ENCODE measurements around the gene MAOA. TPM values are rescaled to one million over a fixed set of nuclear protein-coding genes. Genes with fewer than 3 reads are reported as not detected.
"Not testable (repeated sequence)": the region's sequence is repeated elsewhere in the genome, so short reads cannot be mapped to it uniquely, and the experiment has no call there.

MAOA gene
- total RNA-seq, 2 experiments from 2014 or later, result 0.21 to 0.60 TPM

- no peak for DNase-seq
- Mint-ChIP-seq H3K4me1 (no peaks in the 10 kb centered on the region), H3K27ac (no peak overlapping the region), H3K36me3 (no peaks in the 10 kb centered on the region), H3K27me3 (no peaks in the 10 kb centered on the region), H3K9me3 (no peaks in the 10 kb centered on the region), H3K4me3 (no peak overlapping the region)
These were observed 62.9 kb downstream of the MAOA start for GRCh38 chrX:43718956-43719355.

- no peak overlapping the region for H3K4me3 Mint-ChIP-seq
- H3K27me3 Mint-ChIP-seq, result no peaks in the 10 kb centered on the region
- no peaks in the 10 kb centered on the region for H3K36me3 Mint-ChIP-seq
- no peak overlapping the region for H3K27ac Mint-ChIP-seq
- no peak for DNase-seq
- H3K4me1 Mint-ChIP-seq, result no peaks in the 10 kb centered on the region
- no peaks in the 10 kb centered on the region for H3K9me3 Mint-ChIP-seq
These were observed 64.0 kb downstream of the MAOA start for GRCh38 chrX:43720082-43720481.

- no peak for DNase-seq
- H3K9me3 Mint-ChIP-seq, result no peaks in the 10 kb centered on the region
- no peak overlapping the region for H3K27ac Mint-ChIP-seq
- no peak overlapping the region for H3K4me3 Mint-ChIP-seq
- no peaks in the 10 kb centered on the region for H3K4me1 Mint-ChIP-seq
- no peaks in the 10 kb centered on the region for H3K36me3 Mint-ChIP-seq
- H3K27me3 Mint-ChIP-seq, result no peaks in the 10 kb centered on the region
These were observed 64.9 kb downstream of the MAOA start for GRCh38 chrX:43720961-43721360.

- H3K27me3 Mint-ChIP-seq, result not testable (repeated sequence)
These were observed 69.1 kb downstream of the MAOA start for GRCh38 chrX:43725227-43725626.

GRCh38 chrX:43727254-43727653 is 71.2 kb downstream of the MAOA start:
- H3K27me3 Mint-ChIP-seq, DNase-seq: not testable (repeated sequence)

More at GRCh38 chrX:43725227-43725626, 69.1 kb downstream of the MAOA start:
- not testable (repeated sequence) for H3K4me3 Mint-ChIP-seq, H3K36me3 Mint-ChIP-seq, H3K27ac Mint-ChIP-seq, H3K9me3 Mint-ChIP-seq, DNase-seq, H3K4me1 Mint-ChIP-seq

GRCh38 chrX:43728002-43728401 is 71.9 kb downstream of the MAOA start:
- Mint-ChIP-seq H3K27ac (no peak overlapping the region), H3K36me3 (no peaks in the 10 kb centered on the region), H3K27me3 (no peaks in the 10 kb centered on the region), H3K9me3 (no peaks in the 10 kb centered on the region), H3K4me1 (peaks cover 4% of the 10 kb centered on the region), H3K4me3 (no peak overlapping the region)
- DNase-seq, result no peak

More at GRCh38 chrX:43727254-43727653, 71.2 kb downstream of the MAOA start:
- H3K4me3 Mint-ChIP-seq, H3K9me3 Mint-ChIP-seq, H3K36me3 Mint-ChIP-seq, H3K27ac Mint-ChIP-seq, H3K4me1 Mint-ChIP-seq: not testable (repeated sequence)

- H3K4me3 Mint-ChIP-seq, result no peak overlapping the region
- no peak for DNase-seq
- H3K9me3 Mint-ChIP-seq, result no peaks in the 10 kb centered on the region
- no peak overlapping the region for H3K27ac Mint-ChIP-seq
- H3K36me3 Mint-ChIP-seq, result no peaks in the 10 kb centered on the region
- no peaks in the 10 kb centered on the region for H3K27me3 Mint-ChIP-seq
- H3K4me1 Mint-ChIP-seq, result peaks cover 4% of the 10 kb centered on the region
These were observed 72.9 kb downstream of the MAOA start for GRCh38 chrX:43728966-43729365.

GRCh38 chrX:43731086-43731485 is 75.0 kb downstream of the MAOA start:
- no peak for DNase-seq
- no peaks in the 10 kb centered on the region for H3K36me3 Mint-ChIP-seq
- no peak overlapping the region for H3K4me3 Mint-ChIP-seq
- no peaks in the 10 kb centered on the region for H3K9me3 Mint-ChIP-seq
- no peak overlapping the region for H3K27ac Mint-ChIP-seq
- H3K4me1 Mint-ChIP-seq, result peaks cover 4% of the 10 kb centered on the region
- no peaks in the 10 kb centered on the region for H3K27me3 Mint-ChIP-seq

- Mint-ChIP-seq H3K4me1 (no peaks in the 10 kb centered on the region), H3K4me3 (no peak overlapping the region), H3K27ac (no peak overlapping the region), H3K9me3 (no peaks in the 10 kb centered on the region), H3K27me3 (no peaks in the 10 kb centered on the region), H3K36me3 (no peaks in the 10 kb centered on the region)
- no peak for DNase-seq
These were observed 77.6 kb downstream of the MAOA start for GRCh38 chrX:43733699-43734098.

- Mint-ChIP-seq H3K9me3 (no peaks in the 10 kb centered on the region), H3K27ac (no peak overlapping the region), H3K27me3 (no peaks in the 10 kb centered on the region), H3K4me3 (no peak overlapping the region), H3K4me1 (no peaks in the 10 kb centered on the region), H3K36me3 (no peaks in the 10 kb centered on the region)
- DNase-seq, result no peak
These were observed 78.3 kb downstream of the MAOA start for GRCh38 chrX:43734444-43734843.

- no peak for DNase-seq
- Mint-ChIP-seq H3K36me3 (no peaks in the 10 kb centered on the region), H3K4me1 (no peaks in the 10 kb centered on the region), H3K27ac (no peak overlapping the region), H3K27me3 (no peaks in the 10 kb centered on the region), H3K9me3 (no peaks in the 10 kb centered on the region), H3K4me3 (no peak overlapping the region)
These were observed 79.4 kb downstream of the MAOA start for GRCh38 chrX:43735534-43735933.

- Mint-ChIP-seq H3K27ac (no peak overlapping the region), H3K9me3 (no peaks in the 10 kb centered on the region), H3K4me3 (no peak overlapping the region), H3K36me3 (no peaks in the 10 kb centered on the region), H3K27me3 (no peaks in the 10 kb centered on the region), H3K4me1 (no peaks in the 10 kb centered on the region)
- no peak for DNase-seq
These were observed 79.9 kb downstream of the MAOA start for GRCh38 chrX:43735957-43736356.

GRCh38 chrX:43741843-43742573 is 85.9 kb downstream of the MAOA start:
- no peak overlapping the region for H3K27ac Mint-ChIP-seq
- H3K4me1 Mint-ChIP-seq, result no peaks in the 10 kb centered on the region
- H3K9me3 Mint-ChIP-seq, result no peaks in the 10 kb centered on the region
- H3K4me3 Mint-ChIP-seq, result no peak overlapping the region
- H3K36me3 Mint-ChIP-seq, result no peaks in the 10 kb centered on the region
- no peaks in the 10 kb centered on the region for H3K27me3 Mint-ChIP-seq
- no peak for DNase-seq

- no peaks in the 10 kb centered on the region for H3K27me3 Mint-ChIP-seq
- no peaks in the 10 kb centered on the region for H3K36me3 Mint-ChIP-seq
- H3K27ac Mint-ChIP-seq, result no peak overlapping the region
- H3K4me1 Mint-ChIP-seq, result no peaks in the 10 kb centered on the region
- DNase-seq, result no peak
- no peak overlapping the region for H3K4me3 Mint-ChIP-seq
- no peaks in the 10 kb centered on the region for H3K9me3 Mint-ChIP-seq
These were observed 87.2 kb downstream of the MAOA start for GRCh38 chrX:43743100-43743822.

GRCh38 chrX:43744284-43744683 is 88.2 kb downstream of the MAOA start:
- Mint-ChIP-seq H3K36me3 (no peaks in the 10 kb centered on the region), H3K27me3 (no peaks in the 10 kb centered on the region), H3K4me3 (no peak overlapping the region), H3K27ac (no peak overlapping the region), H3K9me3 (no peaks in the 10 kb centered on the region), H3K4me1 (no peaks in the 10 kb centered on the region)
- no peak for DNase-seq
